ENCODE results near the gene GPANK1. TPM values are rescaled to one million over a fixed set of nuclear protein-coding genes. Genes with fewer than 3 reads are reported as not detected.

Gene GPANK1
- total and polyA plus RNA-seq, 2 of the 13 experiments (the other 11 are each of a cell fraction or from before 2014, with no cell fraction given) = 15.4 to 22.8 TPM

GRCh38 chr6:31643818-31644454, 20.9 kb downstream of the GPANK1 start:
- no peaks in the 10 kb centered on the region for H3K27me3 ChIP-seq (ENCODE audit: control insufficient read depth in 1 of 2, insufficient read depth in 2 of 2, low read length in 2 of 2)
- FAIRE-seq = no peak
- in situ Hi-C loops (cut with HindIII; ENCODE audit: extremely low pct_ligation_motif_present, low pct_unique_long_range_greater_than_20kb) = no loop called here
- no peak for TF ChIP-seq SNRNP70 (IDR thresholded peaks at IDR 0.05; ENCODE audit: low read depth, low read length)
- 0 out of 2 replicates have a peak, but pooled peaks have one; percentile 35 for TF ChIP-seq ZNF225 (CRISPR knock-in tag; IDR thresholded peaks at IDR 0.05)
- TF ChIP-seq HNRNPL (IDR thresholded peaks at IDR 0.05; ENCODE audit: low read depth, low read length) = peak; percentile 79; the same call in 1 of the 2 replicates
- TF ChIP-seq GRHL1 (CRISPR knock-in tag; conservative IDR thresholded peaks at IDR 0.05) = no peak
- TF ChIP-seq, protein P1, sequence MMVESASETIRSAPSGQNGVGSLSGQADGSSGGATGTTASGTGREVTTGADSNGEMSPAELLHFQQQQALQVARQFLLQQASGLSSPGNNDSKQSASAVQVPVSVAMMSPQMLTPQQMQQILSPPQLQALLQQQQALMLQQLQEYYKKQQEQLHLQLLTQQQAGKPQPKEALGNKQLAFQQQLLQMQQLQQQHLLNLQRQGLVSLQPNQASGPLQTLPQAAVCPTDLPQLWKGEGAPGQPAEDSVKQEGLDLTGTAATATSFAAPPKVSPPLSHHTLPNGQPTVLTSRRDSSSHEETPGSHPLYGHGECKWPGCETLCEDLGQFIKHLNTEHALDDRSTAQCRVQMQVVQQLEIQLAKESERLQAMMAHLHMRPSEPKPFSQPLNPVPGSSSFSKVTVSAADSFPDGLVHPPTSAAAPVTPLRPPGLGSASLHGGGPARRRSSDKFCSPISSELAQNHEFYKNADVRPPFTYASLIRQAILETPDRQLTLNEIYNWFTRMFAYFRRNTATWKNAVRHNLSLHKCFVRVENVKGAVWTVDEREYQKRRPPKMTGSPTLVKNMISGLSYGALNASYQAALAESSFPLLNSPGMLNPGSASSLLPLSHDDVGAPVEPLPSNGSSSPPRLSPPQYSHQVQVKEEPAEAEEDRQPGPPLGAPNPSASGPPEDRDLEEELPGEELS (CRISPR knock-in tag; IDR thresholded peaks at IDR 0.05) = no peak
- TF ChIP-seq SRSF9 (IDR thresholded peaks at IDR 0.05; ENCODE audit: borderline replicate concordance, insufficient read depth, low read depth, low read length, poor library complexity, severe bottlenecking) = no peak
- TF ChIP-seq SIN3A (IDR thresholded peaks at IDR 0.05; ENCODE audit: borderline replicate concordance, low read depth, low read length) = no peak
- TF ChIP-seq MATR3 (CRISPR knock-in tag; IDR thresholded peaks at IDR 0.05) = no peak
- TF ChIP-seq, protein P2, sequence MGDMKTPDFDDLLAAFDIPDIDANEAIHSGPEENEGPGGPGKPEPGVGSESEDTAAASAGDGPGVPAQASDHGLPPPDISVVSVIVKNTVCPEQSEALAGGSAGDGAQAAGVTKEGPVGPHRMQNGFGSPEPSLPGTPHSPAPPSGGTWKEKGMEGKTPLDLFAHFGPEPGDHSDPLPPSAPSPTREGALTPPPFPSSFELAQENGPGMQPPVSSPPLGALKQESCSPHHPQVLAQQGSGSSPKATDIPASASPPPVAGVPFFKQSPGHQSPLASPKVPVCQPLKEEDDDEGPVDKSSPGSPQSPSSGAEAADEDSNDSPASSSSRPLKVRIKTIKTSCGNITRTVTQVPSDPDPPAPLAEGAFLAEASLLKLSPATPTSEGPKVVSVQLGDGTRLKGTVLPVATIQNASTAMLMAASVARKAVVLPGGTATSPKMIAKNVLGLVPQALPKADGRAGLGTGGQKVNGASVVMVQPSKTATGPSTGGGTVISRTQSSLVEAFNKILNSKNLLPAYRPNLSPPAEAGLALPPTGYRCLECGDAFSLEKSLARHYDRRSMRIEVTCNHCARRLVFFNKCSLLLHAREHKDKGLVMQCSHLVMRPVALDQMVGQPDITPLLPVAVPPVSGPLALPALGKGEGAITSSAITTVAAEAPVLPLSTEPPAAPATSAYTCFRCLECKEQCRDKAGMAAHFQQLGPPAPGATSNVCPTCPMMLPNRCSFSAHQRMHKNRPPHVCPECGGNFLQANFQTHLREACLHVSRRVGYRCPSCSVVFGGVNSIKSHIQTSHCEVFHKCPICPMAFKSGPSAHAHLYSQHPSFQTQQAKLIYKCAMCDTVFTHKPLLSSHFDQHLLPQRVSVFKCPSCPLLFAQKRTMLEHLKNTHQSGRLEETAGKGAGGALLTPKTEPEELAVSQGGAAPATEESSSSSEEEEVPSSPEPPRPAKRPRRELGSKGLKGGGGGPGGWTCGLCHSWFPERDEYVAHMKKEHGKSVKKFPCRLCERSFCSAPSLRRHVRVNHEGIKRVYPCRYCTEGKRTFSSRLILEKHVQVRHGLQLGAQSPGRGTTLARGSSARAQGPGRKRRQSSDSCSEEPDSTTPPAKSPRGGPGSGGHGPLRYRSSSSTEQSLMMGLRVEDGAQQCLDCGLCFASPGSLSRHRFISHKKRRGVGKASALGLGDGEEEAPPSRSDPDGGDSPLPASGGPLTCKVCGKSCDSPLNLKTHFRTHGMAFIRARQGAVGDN (CRISPR knock-in tag; IDR thresholded peaks at IDR 0.05) = peak; percentile 43
- TF ChIP-seq ZNF781 (CRISPR knock-in tag; IDR thresholded peaks at IDR 0.05; ENCODE audit: borderline replicate concordance, not compliant biosample characterization) = no peak
- TF ChIP-seq ZNF331 (CRISPR knock-in tag; IDR thresholded peaks at IDR 0.05) = no peak
- TF ChIP-seq AGO2 (optimal IDR thresholded peaks at IDR 0.05; ENCODE audit: low read depth, low read length) = peak; percentile 70
- no peak for TF ChIP-seq PHF20 (CRISPR knock-in tag; IDR thresholded peaks at IDR 0.05)
- TF ChIP-seq RBFOX2 (IDR thresholded peaks at IDR 0.05; ENCODE audit: low read depth, low read length) = peak; percentile 67; the same call in 1 of the 2 replicates

More at GRCh38 chr6:31643818-31644454, 20.9 kb downstream of the GPANK1 start:
- Histone ChIP-seq H3K27ac (ENCODE audit: extremely low read length, insufficient read depth, low read length) (peak overlapping the region; percentile 5), H3K9me3 (ENCODE audit: low read length) (no peaks in the 10 kb centered on the region), H3K9ac (ENCODE audit: insufficient read depth, low read depth, low read length) (no peak overlapping the region), H3K4me1 (ENCODE audit: insufficient read depth, low read length) (peaks cover 28% of the 10 kb centered on the region), H4K20me1 (ENCODE audit: insufficient read depth, low read length) (no peaks in the 10 kb centered on the region), H3K79me2 (ENCODE audit: insufficient read depth, low read length) (peaks cover 10% of the 10 kb centered on the region), H3K36me3 (replicated peaks in 1 of 2; ENCODE audit: control insufficient read depth in 1 of 2, insufficient read depth in 2 of 2, low read length in 2 of 2) (peaks cover 72 to 92% of the 10 kb centered on the region in 2 experiments), H3K4me2 (ENCODE audit: low read depth, low read length) (peak overlapping the region; percentile 18; the same call in 1 of the 2 replicates), H2AFZ (ENCODE audit: low read length) (no peak overlapping the region), H3K4me3 (replicated peaks in 1 of 3; ENCODE audit: insufficient read depth in 1 of 3, low read depth in 2 of 3, low read length in 3 of 3) (no peak overlapping the region; a peak in 1 of 6 replicates)
- ATAC-seq (peak; percentile 58), DNase-seq (ENCODE audit: low spot score) (no peak)
- POLR2A ChIA-PET = interaction anchor here (0.8 to 3.6 kb wide), 8 partner anchors 9 to 186 kb away, joined by 3 to 104 read pairs (median 7); partner anchors contain the start of genes APOM, BAG6, C6orf47 and CSNK2B
- no TSS peak for BruUV-seq (replicated peaks)
- CTCF ChIA-PET (ENCODE audit: low intra/inter-chr PET ratio, low total read pairs) = no interaction called here
- intact Hi-C loops (cut with micrococcal nuclease; ENCODE audit: unreplicated experiment) = no loop called here
- WGBS (ENCODE audit: low lambda C conversion rate) = 92% methylated on average over 9 of the region's 17 CpGs

Measured in HepG2 (cell line).